ENCODE results near the gene PKP1. TPM values are rescaled to one million over a fixed set of nuclear protein-coding genes. Genes with fewer than 3 reads are reported as not detected.

The PKP1 gene
- total and polyA plus RNA-seq, 2 experiments from 2014 or later = 0.19 to 0.83 TPM

DNA sequence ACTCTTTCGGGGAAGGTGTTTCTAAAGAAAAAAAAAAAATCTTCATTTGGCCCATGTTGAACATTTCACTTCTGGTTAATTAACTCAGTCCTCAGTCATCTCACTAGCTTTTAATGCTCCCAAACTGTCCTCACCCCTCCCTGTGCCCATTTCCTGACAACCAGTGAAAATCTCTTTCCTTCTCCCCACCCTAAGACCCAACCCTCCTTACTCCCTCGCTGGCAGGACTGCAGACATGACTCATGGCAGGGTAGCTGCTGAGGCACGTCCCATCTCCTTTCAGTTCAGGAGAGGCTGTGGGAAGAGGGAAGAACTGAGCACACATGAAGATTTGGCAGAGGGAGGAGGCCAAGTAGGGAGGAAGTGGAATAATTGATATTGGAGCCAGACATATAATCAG, 12.6 kb downstream of the PKP1 start:
- Mint-ChIP-seq H3K4me1 (peaks cover 7% of the 10 kb centered on the region; the same call in 2 of the 3 replicates), H3K27ac (no peak overlapping the region), H3K27me3 (ENCODE audit: insufficient read depth, low read depth, poor library complexity) (peaks cover 11% of the 10 kb centered on the region), H3K36me3 (ENCODE audit: low read depth) (no peaks in the 10 kb centered on the region), H3K4me3 (no peak overlapping the region), H3K9me3 (no peaks in the 10 kb centered on the region)
- TF ChIP-seq, protein P1, sequence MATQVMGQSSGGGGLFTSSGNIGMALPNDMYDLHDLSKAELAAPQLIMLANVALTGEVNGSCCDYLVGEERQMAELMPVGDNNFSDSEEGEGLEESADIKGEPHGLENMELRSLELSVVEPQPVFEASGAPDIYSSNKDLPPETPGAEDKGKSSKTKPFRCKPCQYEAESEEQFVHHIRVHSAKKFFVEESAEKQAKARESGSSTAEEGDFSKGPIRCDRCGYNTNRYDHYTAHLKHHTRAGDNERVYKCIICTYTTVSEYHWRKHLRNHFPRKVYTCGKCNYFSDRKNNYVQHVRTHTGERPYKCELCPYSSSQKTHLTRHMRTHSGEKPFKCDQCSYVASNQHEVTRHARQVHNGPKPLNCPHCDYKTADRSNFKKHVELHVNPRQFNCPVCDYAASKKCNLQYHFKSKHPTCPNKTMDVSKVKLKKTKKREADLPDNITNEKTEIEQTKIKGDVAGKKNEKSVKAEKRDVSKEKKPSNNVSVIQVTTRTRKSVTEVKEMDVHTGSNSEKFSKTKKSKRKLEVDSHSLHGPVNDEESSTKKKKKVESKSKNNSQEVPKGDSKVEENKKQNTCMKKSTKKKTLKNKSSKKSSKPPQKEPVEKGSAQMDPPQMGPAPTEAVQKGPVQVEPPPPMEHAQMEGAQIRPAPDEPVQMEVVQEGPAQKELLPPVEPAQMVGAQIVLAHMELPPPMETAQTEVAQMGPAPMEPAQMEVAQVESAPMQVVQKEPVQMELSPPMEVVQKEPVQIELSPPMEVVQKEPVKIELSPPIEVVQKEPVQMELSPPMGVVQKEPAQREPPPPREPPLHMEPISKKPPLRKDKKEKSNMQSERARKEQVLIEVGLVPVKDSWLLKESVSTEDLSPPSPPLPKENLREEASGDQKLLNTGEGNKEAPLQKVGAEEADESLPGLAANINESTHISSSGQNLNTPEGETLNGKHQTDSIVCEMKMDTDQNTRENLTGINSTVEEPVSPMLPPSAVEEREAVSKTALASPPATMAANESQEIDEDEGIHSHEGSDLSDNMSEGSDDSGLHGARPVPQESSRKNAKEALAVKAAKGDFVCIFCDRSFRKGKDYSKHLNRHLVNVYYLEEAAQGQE (IDR thresholded peaks at IDR 0.05; ENCODE audit: unreplicated experiment) = no peak
- TF ChIP-seq, protein P2, sequence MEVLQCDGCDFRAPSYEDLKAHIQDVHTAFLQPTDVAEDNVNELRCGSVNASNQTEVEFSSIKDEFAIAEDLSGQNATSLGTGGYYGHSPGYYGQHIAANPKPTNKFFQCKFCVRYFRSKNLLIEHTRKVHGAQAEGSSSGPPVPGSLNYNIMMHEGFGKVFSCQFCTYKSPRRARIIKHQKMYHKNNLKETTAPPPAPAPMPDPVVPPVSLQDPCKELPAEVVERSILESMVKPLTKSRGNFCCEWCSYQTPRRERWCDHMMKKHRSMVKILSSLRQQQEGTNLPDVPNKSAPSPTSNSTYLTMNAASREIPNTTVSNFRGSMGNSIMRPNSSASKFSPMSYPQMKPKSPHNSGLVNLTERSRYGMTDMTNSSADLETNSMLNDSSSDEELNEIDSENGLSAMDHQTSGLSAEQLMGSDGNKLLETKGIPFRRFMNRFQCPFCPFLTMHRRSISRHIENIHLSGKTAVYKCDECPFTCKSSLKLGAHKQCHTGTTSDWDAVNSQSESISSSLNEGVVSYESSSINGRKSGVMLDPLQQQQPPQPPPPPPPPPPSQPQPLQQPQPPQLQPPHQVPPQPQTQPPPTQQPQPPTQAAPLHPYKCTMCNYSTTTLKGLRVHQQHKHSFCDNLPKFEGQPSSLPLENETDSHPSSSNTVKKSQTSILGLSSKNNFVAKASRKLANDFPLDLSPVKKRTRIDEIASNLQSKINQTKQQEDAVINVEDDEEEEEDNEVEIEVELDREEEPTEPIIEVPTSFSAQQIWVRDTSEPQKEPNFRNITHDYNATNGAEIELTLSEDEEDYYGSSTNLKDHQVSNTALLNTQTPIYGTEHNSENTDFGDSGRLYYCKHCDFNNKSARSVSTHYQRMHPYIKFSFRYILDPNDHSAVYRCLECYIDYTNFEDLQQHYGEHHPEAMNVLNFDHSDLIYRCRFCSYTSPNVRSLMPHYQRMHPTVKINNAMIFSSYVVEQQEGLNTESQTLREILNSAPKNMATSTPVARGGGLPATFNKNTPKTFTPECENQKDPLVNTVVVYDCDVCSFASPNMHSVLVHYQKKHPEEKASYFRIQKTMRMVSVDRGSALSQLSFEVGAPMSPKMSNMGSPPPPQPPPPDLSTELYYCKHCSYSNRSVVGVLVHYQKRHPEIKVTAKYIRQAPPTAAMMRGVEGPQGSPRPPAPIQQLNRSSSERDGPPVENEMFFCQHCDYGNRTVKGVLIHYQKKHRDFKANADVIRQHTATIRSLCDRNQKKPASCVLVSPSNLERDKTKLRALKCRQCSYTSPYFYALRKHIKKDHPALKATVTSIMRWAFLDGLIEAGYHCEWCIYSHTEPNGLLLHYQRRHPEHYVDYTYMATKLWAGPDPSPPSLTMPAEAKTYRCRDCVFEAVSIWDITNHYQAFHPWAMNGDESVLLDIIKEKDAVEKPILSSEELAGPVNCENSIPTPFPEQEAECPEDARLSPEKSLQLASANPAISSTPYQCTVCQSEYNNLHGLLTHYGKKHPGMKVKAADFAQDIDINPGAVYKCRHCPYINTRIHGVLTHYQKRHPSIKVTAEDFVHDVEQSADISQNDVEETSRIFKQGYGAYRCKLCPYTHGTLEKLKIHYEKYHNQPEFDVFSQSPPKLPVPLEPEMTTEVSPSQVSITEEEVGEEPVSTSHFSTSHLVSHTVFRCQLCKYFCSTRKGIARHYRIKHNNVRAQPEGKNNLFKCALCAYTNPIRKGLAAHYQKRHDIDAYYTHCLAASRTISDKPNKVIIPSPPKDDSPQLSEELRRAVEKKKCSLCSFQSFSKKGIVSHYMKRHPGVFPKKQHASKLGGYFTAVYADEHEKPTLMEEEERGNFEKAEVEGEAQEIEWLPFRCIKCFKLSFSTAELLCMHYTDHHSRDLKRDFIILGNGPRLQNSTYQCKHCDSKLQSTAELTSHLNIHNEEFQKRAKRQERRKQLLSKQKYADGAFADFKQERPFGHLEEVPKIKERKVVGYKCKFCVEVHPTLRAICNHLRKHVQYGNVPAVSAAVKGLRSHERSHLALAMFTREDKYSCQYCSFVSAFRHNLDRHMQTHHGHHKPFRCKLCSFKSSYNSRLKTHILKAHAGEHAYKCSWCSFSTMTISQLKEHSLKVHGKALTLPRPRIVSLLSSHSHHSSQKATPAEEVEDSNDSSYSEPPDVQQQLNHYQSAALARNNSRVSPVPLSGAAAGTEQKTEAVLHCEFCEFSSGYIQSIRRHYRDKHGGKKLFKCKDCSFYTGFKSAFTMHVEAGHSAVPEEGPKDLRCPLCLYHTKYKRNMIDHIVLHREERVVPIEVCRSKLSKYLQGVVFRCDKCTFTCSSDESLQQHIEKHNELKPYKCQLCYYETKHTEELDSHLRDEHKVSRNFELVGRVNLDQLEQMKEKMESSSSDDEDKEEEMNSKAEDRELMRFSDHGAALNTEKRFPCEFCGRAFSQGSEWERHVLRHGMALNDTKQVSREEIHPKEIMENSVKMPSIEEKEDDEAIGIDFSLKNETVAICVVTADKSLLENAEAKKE (CRISPR knock-in tag; IDR thresholded peaks at IDR 0.05) = no peak
- TF ChIP-seq CREB1 (CRISPR knock-in tag; IDR thresholded peaks at IDR 0.05; ENCODE audit: low read depth) (no peak), ZNF114 (CRISPR knock-in tag; IDR thresholded peaks at IDR 0.05) (no peak), JUNB (IDR thresholded peaks at IDR 0.05; ENCODE audit: unreplicated experiment) (no peak), ETS1 (IDR thresholded peaks at IDR 0.05) (no peak), NANOG (IDR thresholded peaks at IDR 0.05; ENCODE audit: borderline replicate concordance) (no peak), EZH2 (IDR thresholded peaks at IDR 0.05; ENCODE audit: low read depth, unreplicated experiment) (no peak), STAT1 (IDR thresholded peaks at IDR 0.05; ENCODE audit: unreplicated experiment) (no peak)
- TF ChIP-seq, protein P3, sequence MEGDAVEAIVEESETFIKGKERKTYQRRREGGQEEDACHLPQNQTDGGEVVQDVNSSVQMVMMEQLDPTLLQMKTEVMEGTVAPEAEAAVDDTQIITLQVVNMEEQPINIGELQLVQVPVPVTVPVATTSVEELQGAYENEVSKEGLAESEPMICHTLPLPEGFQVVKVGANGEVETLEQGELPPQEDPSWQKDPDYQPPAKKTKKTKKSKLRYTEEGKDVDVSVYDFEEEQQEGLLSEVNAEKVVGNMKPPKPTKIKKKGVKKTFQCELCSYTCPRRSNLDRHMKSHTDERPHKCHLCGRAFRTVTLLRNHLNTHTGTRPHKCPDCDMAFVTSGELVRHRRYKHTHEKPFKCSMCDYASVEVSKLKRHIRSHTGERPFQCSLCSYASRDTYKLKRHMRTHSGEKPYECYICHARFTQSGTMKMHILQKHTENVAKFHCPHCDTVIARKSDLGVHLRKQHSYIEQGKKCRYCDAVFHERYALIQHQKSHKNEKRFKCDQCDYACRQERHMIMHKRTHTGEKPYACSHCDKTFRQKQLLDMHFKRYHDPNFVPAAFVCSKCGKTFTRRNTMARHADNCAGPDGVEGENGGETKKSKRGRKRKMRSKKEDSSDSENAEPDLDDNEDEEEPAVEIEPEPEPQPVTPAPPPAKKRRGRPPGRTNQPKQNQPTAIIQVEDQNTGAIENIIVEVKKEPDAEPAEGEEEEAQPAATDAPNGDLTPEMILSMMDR (conservative IDR thresholded peaks at IDR 0.05; ENCODE audit: low read depth in 2 of 2) = no peak
- H3K4me1 ChIP-seq (ENCODE audit: insufficient read depth) = no peaks in the 10 kb centered on the region
- DNase-seq (ENCODE audit: low spot score) (no peak), ATAC-seq (no peak)
- no peak overlapping the region for H3K4me2 ChIP-seq
- H3K27me3 ChIP-seq (ENCODE audit: insufficient read depth) = no peaks in the 10 kb centered on the region
- no peak overlapping the region for H3K4me3 ChIP-seq
- H3F3A ChIP-seq (replicated peaks; ENCODE audit: low read depth) = no peaks in the 10 kb centered on the region
- peaks cover 6% of the 10 kb centered on the region; the same call in 1 of the 2 replicates for H3K9me2 ChIP-seq (ENCODE audit: insufficient read depth)
- no peaks in the 10 kb centered on the region for H3K36me3 ChIP-seq (ENCODE audit: insufficient read depth)
- no peaks in the 10 kb centered on the region for H4K20me1 ChIP-seq (replicated peaks; ENCODE audit: insufficient read depth)
- H3K27ac ChIP-seq (ENCODE audit: low read depth) = no peak overlapping the region
- no peaks in the 10 kb centered on the region for H3K79me2 ChIP-seq (replicated peaks; ENCODE audit: insufficient read depth)
- H2AFZ ChIP-seq = no peak overlapping the region
